HCT116 (cell line): ENCODE data around the gene SH3YL1. TPM values are rescaled to one million over a fixed set of nuclear protein-coding genes. Genes with fewer than 3 reads are reported as not detected.

ENCODE experiments used
- ATAC-seq: fragments of 200-7000 bp; cut with Tn5 transposase; 2 replicates; pipeline ENCODE4 v1.9.1; 2020; ENCODE audit warnings: mild to moderate bottlenecking, moderate library complexity
- BruUV-seq: library from RNA; stranded (reverse); fragments of 400-500 nt; replicated peaks from 2 replicates; lab custom pipeline; 2021; lab: Mats Ljungman, UMichigan
- CTCF ChIA-PET: fragments of 300-600 bp; sonication (Branson Sonifier 250); formaldehyde crosslinking; loops from one replicate; lab custom pipeline; 2021; ENCODE audit warnings: antibody characterized with exemption; lab: Charles Lee
- POLR2A ChIA-PET: fragments of 300-600, 350-600 bp; sonication (Branson Sonifier 250); formaldehyde crosslinking; loops from one replicate; lab custom pipeline; 2021; ENCODE audit warnings: antibody characterized with exemption; lab: Charles Lee
- RAD21 ChIA-PET, 2 experiments: fragments of 300-600 bp; sonication (Branson Sonifier 250); formaldehyde crosslinking; loops; one replicate each; lab custom pipeline; 2023; ENCODE audit warnings: low total read pairs in 2 of 2; ENCODE audit not compliant: uncharacterized antibody in 2 of 2, unreplicated experiment in 2 of 2, low non-redundant PET in 1 of 2; lab: Charles Lee
- DNase-seq: peaks from one replicate; pipeline ENCODE4 v3.0.0-alpha.2; 2010; ENCODE audit warnings: low read depth, low spot score
- H2AFZ ChIP-seq: fragments of 200-600 bp; shearing (Covaris generic), sonication (generic); 2 replicates; pipeline ENCODE4 v1.6.1; 2017; ENCODE audit warnings: low read depth, mixed run types, mixed read lengths, antibody characterized with exemption, low read length; ENCODE audit not compliant: poor library complexity, severe bottlenecking
- H3K27ac ChIP-seq: 2 replicates; pipeline ENCODE4 v1.5.1; 2012; ENCODE audit warnings: low read depth, low read length
- H3K27me3 ChIP-seq: fragments of 200-600 bp; sonication (generic); 2 replicates; pipeline ENCODE4 v1.6.1; 2016; ENCODE audit warnings: mixed run types, low read length, mixed read lengths; ENCODE audit not compliant: insufficient read depth
- H3K36me3 ChIP-seq, 2 experiments: fragments of 200-500 bp in 1 of 2; fragments of 200-600 bp in 1 of 2; sonication (Bioruptor generic) in 1 of 2; sonication (generic) in 1 of 2; 2 replicates each; pipeline versions ENCODE4 v1.5.1 to v1.6.1; 2014 to 2016; ENCODE audit warnings: low read length in 2 of 2, inconsistent platforms in 1 of 2, mixed read lengths in 1 of 2, mixed run types in 1 of 2; ENCODE audit not compliant: insufficient read depth in 2 of 2, control insufficient read depth in 1 of 2
- H3K4me1 ChIP-seq, 2 experiments: fragments of 200-600 bp in 1 of 2; sonication (generic) in 1 of 2; 2 replicates each; pipeline versions ENCODE4 v1.5.1 to v1.6.1; 2012 to 2017; ENCODE audit warnings: low read length in 2 of 2, inconsistent platforms in 1 of 2, mild to moderate bottlenecking in 1 of 2, mixed read lengths in 1 of 2, mixed run types in 1 of 2, moderate library complexity in 1 of 2; ENCODE audit not compliant: insufficient read depth in 2 of 2, control insufficient read depth in 1 of 2
- H3K4me2 ChIP-seq: fragments of 200-600 bp; sonication (generic); 2 replicates; pipeline ENCODE4 v1.6.1; 2017; ENCODE audit warnings: mixed run types, low read length, mixed read lengths
- H3K4me3 ChIP-seq, 2 experiments: fragments of 200-600 bp in 1 of 2; sonication (generic) in 1 of 2; replicated peaks in 1 of 2; 2 replicates each; pipeline ENCODE4 v1.5.1; 2011 to 2016; ENCODE audit warnings: low read length in 2 of 2, control low read depth in 1 of 2, low read depth in 1 of 2, mild to moderate bottlenecking in 1 of 2, mixed read lengths in 1 of 2, mixed run types in 1 of 2
- H3K79me2 ChIP-seq: fragments of 200-600 bp; sonication (generic); 2 replicates; pipeline ENCODE4 v1.6.1; 2017; ENCODE audit warnings: mild to moderate bottlenecking, mixed run types, low read length, moderate library complexity, mixed read lengths; ENCODE audit not compliant: insufficient read depth
- H3K9ac ChIP-seq: fragments of 200-600 bp; sonication (generic); 2 replicates; pipeline ENCODE4 v1.6.1; 2016; ENCODE audit warnings: low read length, mixed read lengths
- H3K9me2 ChIP-seq: fragments of 200-600 bp; sonication (generic), shearing (Covaris generic); 2 replicates; pipeline ENCODE4 v1.6.1; 2017; ENCODE audit warnings: mixed run types, mild to moderate bottlenecking, moderate library complexity; ENCODE audit not compliant: insufficient read depth
- H3K9me3 ChIP-seq, 2 experiments: fragments of 200-500 bp in 1 of 2; fragments of 200-600 bp in 1 of 2; sonication (Bioruptor generic) in 1 of 2; sonication (generic) in 1 of 2; 2 replicates each; pipeline ENCODE4 v1.6.1; 2014 to 2017; ENCODE audit warnings: low read length in 2 of 2, mixed read lengths in 2 of 2, inconsistent platforms in 1 of 2, low read depth in 1 of 2, mild to moderate bottlenecking in 1 of 2, mixed run types in 1 of 2, moderate library complexity in 1 of 2; ENCODE audit not compliant: control insufficient read depth in 1 of 2, insufficient read depth in 1 of 2
- H4K20me1 ChIP-seq: fragments of 200-600 bp; sonication (generic), shearing (Covaris generic); 2 replicates; pipeline ENCODE4 v1.6.1; 2017; ENCODE audit warnings: mixed run types, mild to moderate bottlenecking, moderate library complexity; ENCODE audit not compliant: insufficient read depth
- CBX3 ChIP-seq: IDR thresholded peaks from 2 replicates; pipeline ENCODE4 v1.6.1; 2012; ENCODE audit warnings: low read depth
- CEBPB ChIP-seq: IDR thresholded peaks from 2 replicates; pipeline ENCODE4 v1.6.1; 2012; ENCODE audit warnings: low read depth
- EGR1 ChIP-seq: IDR thresholded peaks from 2 replicates; pipeline ENCODE4 v1.6.1; 2012; ENCODE audit warnings: low read depth
- ELF1 ChIP-seq: IDR thresholded peaks from 2 replicates; pipeline ENCODE4 v1.6.1; 2012; ENCODE audit warnings: low read depth, borderline replicate concordance
- EZH2phosphoT487 ChIP-seq: fragments of 200-600 bp; IDR thresholded peaks from 2 replicates; pipeline ENCODE4 v1.6.1; 2018; ENCODE audit warnings: antibody characterized with exemption, borderline replicate concordance
- FOSL1 ChIP-seq: IDR thresholded peaks from 2 replicates; pipeline ENCODE4 v1.6.1; 2012; ENCODE audit warnings: low read depth
- JUND ChIP-seq: IDR thresholded peaks from 2 replicates; pipeline ENCODE4 v1.6.1; 2012
- POLR2A ChIP-seq: IDR thresholded peaks from 2 replicates; pipeline ENCODE4 v1.7.0; 2011; ENCODE audit warnings: borderline replicate concordance; ENCODE audit not compliant: insufficient read depth, insufficient read length; ENCODE audit errors: extremely low read depth
- POLR2AphosphoS5 ChIP-seq: IDR thresholded peaks from 2 replicates; pipeline ENCODE4 v1.6.1; 2011; ENCODE audit warnings: mild to moderate bottlenecking, low read depth, low read length, moderate library complexity
- SIN3A ChIP-seq: IDR thresholded peaks from 2 replicates; pipeline ENCODE4 v1.6.1; 2012; ENCODE audit warnings: low read depth
- SP1 ChIP-seq: IDR thresholded peaks from 2 replicates; pipeline ENCODE4 v1.6.1; 2012; ENCODE audit warnings: low read depth
- SRF ChIP-seq: IDR thresholded peaks from 2 replicates; pipeline ENCODE4 v1.6.1; 2012; ENCODE audit warnings: low read depth
- TCF7L2 ChIP-seq: IDR thresholded peaks from 2 replicates; pipeline ENCODE4 v1.7.0; 2011; ENCODE audit warnings: borderline replicate concordance, inconsistent platforms; ENCODE audit not compliant: insufficient read depth, insufficient read length; ENCODE audit errors: extremely low read depth
- YY1 ChIP-seq: IDR thresholded peaks from 2 replicates; pipeline ENCODE4 v1.6.1; 2011; ENCODE audit warnings: low read length, low read depth, moderate library complexity, mild to moderate bottlenecking; ENCODE audit not compliant: insufficient replicate concordance; ENCODE audit errors: extremely low read depth
- ZFX ChIP-seq: fragments of 450-650 bp; IDR thresholded peaks from 2 replicates; pipeline ENCODE4 v1.6.1; 2017
- intact Hi-C: fragments of 100-400 bp; cut with micrococcal nuclease; formaldehyde crosslinking; loops from 2 replicates; pipeline ENCODE4 v1.10.0; 2022
- total RNA-seq: library from RNA; stranded (reverse); gene quantifications from one replicate; pipeline ENCODE4 v1.2.1, GENCODE V29; 2021; ENCODE audit not compliant: unreplicated experiment
- TF ChIP-seq, protein P1 (sequence below): IDR thresholded peaks from 2 replicates; pipeline ENCODE4 v1.6.1; 2012
- TF ChIP-seq, protein P2 (sequence below): IDR thresholded peaks from 2 replicates; pipeline ENCODE4 v1.6.1; 2012; ENCODE audit warnings: low read depth
- TF ChIP-seq, protein P3 (sequence below): IDR thresholded peaks from 2 replicates; pipeline ENCODE4 v1.6.1; 2012
- TF ChIP-seq, protein P4 (sequence below): IDR thresholded peaks from 2 replicates; pipeline ENCODE4 v1.6.1; 2011; ENCODE audit warnings: mild to moderate bottlenecking, low read length, moderate library complexity; ENCODE audit not compliant: insufficient replicate concordance; ENCODE audit errors: extremely low read depth
- TF ChIP-seq, protein P5 (sequence below), 3 experiments: fragments of 200-600 bp in 1 of 3; sonication (generic) in 1 of 3; IDR thresholded peaks in 2 of 3; conservative IDR thresholded peaks in 1 of 3; 2 replicates each; pipeline ENCODE4 v1.5.1; 2012 to 2017; ENCODE audit warnings: low read depth in 2 of 3, low read length in 2 of 3, antibody characterized with exemption in 1 of 3, borderline replicate concordance in 1 of 3, control low read depth in 1 of 3, mild to moderate bottlenecking in 1 of 3, mixed read lengths in 1 of 3, mixed run types in 1 of 3, moderate library complexity in 1 of 3; ENCODE audit not compliant: insufficient read depth in 1 of 3

The SH3YL1 gene
- total RNA-seq, 1 experiment from 2014 or later: 32.8 TPM

DNA sequence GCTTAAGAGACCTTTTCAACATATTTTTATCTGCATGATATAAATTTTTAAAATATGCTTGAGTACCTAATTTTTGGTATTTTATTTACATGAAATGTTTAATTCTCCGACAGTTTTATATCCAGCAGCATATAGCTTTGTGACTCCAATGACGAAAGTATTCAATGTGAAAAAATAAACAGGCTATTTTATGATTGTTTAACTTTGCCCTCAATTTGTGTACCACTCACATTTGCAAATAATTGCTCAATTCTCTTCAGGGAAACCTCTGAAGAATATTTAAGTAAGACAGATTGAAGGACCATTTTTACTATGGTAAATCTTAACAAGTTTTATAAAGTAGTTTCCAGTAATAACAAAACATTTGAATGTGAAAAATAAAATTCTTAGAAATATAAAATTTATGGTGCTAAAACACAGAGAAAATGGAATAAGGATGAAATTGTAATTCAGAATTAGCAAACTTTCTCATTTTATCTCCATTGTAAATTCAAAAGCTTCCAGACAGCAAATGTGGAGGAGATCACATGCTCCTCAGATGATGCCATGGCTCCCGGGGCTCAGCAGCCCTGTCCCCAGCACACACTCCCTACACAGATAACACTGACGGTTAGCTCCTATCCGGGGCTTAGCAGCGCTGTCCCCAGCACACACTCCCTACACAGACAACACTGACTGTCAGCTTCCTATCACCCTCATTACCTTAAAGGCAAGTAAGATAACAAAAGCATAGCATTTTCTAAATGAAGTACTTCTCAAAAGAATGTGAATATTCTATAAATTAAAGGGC is 39.7 kb downstream of the SH3YL1 start:
- no peaks in the 10 kb centered on the region for H4K20me1 ChIP-seq
- no TSS peak for BruUV-seq
- POLR2A ChIA-PET: no interaction called here
- no peaks in the 10 kb centered on the region for H3K79me2 ChIP-seq
- H3K9me2 ChIP-seq: no peaks in the 10 kb centered on the region
- no peak overlapping the region for H2AFZ ChIP-seq
- intact Hi-C loops: no loop called here
- no peak overlapping the region for H3K4me2 ChIP-seq
- no peak overlapping the region for H3K4me3 ChIP-seq
- TF ChIP-seq SP1 (no peak), TCF7L2 (no peak), EZH2phosphoT487 (no peak), ZFX (no peak), FOSL1 (no peak), CBX3 (no peak), POLR2AphosphoS5 (no peak), SIN3A (no peak), EGR1 (no peak), POLR2A (no peak), ELF1 (no peak), JUND (no peak), SRF (no peak), YY1 (no peak), CEBPB (no peak)
- TF ChIP-seq, protein P1, sequence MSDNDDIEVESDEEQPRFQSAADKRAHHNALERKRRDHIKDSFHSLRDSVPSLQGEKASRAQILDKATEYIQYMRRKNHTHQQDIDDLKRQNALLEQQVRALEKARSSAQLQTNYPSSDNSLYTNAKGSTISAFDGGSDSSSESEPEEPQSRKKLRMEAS: no peak
- TF ChIP-seq, protein P2, sequence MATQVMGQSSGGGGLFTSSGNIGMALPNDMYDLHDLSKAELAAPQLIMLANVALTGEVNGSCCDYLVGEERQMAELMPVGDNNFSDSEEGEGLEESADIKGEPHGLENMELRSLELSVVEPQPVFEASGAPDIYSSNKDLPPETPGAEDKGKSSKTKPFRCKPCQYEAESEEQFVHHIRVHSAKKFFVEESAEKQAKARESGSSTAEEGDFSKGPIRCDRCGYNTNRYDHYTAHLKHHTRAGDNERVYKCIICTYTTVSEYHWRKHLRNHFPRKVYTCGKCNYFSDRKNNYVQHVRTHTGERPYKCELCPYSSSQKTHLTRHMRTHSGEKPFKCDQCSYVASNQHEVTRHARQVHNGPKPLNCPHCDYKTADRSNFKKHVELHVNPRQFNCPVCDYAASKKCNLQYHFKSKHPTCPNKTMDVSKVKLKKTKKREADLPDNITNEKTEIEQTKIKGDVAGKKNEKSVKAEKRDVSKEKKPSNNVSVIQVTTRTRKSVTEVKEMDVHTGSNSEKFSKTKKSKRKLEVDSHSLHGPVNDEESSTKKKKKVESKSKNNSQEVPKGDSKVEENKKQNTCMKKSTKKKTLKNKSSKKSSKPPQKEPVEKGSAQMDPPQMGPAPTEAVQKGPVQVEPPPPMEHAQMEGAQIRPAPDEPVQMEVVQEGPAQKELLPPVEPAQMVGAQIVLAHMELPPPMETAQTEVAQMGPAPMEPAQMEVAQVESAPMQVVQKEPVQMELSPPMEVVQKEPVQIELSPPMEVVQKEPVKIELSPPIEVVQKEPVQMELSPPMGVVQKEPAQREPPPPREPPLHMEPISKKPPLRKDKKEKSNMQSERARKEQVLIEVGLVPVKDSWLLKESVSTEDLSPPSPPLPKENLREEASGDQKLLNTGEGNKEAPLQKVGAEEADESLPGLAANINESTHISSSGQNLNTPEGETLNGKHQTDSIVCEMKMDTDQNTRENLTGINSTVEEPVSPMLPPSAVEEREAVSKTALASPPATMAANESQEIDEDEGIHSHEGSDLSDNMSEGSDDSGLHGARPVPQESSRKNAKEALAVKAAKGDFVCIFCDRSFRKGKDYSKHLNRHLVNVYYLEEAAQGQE: no peak
- TF ChIP-seq, protein P3, sequence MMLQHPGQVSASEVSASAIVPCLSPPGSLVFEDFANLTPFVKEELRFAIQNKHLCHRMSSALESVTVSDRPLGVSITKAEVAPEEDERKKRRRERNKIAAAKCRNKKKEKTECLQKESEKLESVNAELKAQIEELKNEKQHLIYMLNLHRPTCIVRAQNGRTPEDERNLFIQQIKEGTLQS: no peak
- TF ChIP-seq, protein P4, sequence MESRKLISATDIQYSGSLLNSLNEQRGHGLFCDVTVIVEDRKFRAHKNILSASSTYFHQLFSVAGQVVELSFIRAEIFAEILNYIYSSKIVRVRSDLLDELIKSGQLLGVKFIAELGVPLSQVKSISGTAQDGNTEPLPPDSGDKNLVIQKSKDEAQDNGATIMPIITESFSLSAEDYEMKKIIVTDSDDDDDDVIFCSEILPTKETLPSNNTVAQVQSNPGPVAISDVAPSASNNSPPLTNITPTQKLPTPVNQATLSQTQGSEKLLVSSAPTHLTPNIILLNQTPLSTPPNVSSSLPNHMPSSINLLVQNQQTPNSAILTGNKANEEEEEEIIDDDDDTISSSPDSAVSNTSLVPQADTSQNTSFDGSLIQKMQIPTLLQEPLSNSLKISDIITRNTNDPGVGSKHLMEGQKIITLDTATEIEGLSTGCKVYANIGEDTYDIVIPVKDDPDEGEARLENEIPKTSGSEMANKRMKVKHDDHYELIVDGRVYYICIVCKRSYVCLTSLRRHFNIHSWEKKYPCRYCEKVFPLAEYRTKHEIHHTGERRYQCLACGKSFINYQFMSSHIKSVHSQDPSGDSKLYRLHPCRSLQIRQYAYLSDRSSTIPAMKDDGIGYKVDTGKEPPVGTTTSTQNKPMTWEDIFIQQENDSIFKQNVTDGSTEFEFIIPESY: no peak
- TF ChIP-seq, protein P5, sequence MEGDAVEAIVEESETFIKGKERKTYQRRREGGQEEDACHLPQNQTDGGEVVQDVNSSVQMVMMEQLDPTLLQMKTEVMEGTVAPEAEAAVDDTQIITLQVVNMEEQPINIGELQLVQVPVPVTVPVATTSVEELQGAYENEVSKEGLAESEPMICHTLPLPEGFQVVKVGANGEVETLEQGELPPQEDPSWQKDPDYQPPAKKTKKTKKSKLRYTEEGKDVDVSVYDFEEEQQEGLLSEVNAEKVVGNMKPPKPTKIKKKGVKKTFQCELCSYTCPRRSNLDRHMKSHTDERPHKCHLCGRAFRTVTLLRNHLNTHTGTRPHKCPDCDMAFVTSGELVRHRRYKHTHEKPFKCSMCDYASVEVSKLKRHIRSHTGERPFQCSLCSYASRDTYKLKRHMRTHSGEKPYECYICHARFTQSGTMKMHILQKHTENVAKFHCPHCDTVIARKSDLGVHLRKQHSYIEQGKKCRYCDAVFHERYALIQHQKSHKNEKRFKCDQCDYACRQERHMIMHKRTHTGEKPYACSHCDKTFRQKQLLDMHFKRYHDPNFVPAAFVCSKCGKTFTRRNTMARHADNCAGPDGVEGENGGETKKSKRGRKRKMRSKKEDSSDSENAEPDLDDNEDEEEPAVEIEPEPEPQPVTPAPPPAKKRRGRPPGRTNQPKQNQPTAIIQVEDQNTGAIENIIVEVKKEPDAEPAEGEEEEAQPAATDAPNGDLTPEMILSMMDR (IDR thresholded peaks at IDR 0.05 in 2 of 3, conservative IDR thresholded peaks at IDR 0.05 in 1 of 3; ENCODE audit: borderline replicate concordance in 1 of 3, insufficient read depth in 1 of 3, low read depth in 2 of 3, low read length in 2 of 3): no peak
- RAD21 ChIA-PET: no interaction called here
- CTCF ChIA-PET: no interaction called here
- no peak for ATAC-seq
- no peak for DNase-seq
- H3K36me3 ChIP-seq: peaks cover 0 to 3% of the 10 kb centered on the region in 2 experiments; a peak in 2 of 4 replicates
- H3K27me3 ChIP-seq: no peaks in the 10 kb centered on the region
- H3K4me1 ChIP-seq: no peaks in the 10 kb centered on the region
- no peak overlapping the region for H3K9ac ChIP-seq
- no peak overlapping the region for H3K27ac ChIP-seq
- no peaks in the 10 kb centered on the region for H3K9me3 ChIP-seq
